ENCODE data around the gene CYTH1.

CYTH1 gene

DNA sequence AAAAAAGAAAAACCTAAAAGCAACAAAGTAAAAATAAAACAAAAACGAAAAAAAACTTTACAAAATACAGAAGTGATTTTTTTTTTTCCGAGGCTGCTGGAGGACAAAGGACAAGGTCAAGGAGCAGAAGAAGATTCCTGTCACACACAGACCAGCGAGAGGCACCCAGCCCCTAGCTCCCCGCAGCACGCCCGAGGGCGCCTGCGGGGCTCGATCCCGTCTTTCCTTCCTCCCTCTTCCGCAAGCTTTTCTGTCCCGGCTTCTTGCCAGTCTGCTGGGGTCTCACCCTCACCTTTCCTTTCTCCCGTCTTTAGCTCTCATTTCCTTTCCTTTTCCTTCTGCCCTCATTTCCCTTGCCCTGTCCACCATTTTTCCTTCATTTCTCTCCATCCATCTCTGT, 138.7 kb downstream of the CYTH1 start:
- Histone ChIP-seq H3K36me3 (ENCODE audit: insufficient read depth, low read length) (no peaks in the 10 kb centered on the region), H2AFZ (ENCODE audit: low read length) (no peak overlapping the region), H3K9me2 (ENCODE audit: low read depth, low read length) (no peaks in the 10 kb centered on the region), H3K4me2 (ENCODE audit: low read length) (no peak overlapping the region), H3K4me1 (ENCODE audit: insufficient read depth, low read length, severe bottlenecking) (no peaks in the 10 kb centered on the region), H3K27me3 (ENCODE audit: insufficient read depth, low read length) (peaks cover 17% of the 10 kb centered on the region; the same call in 1 of the 2 replicates), H3K9me3 (ENCODE audit: low read length) (0 out of 2 replicates have a peak, but pooled peaks cover 1% of the 10 kb centered on the region), H3K27ac (ENCODE audit: low read depth, low read length, poor library complexity, severe bottlenecking) (no peak overlapping the region), H3K4me3 (ENCODE audit: low read depth, low read length, poor library complexity, severe bottlenecking) (no peak overlapping the region), H3K79me2 (ENCODE audit: insufficient read depth, low read length) (no peaks in the 10 kb centered on the region), H4K20me1 (ENCODE audit: insufficient read depth, low read length) (no peaks in the 10 kb centered on the region), H3K9ac (ENCODE audit: low read length) (no peak overlapping the region), H3F3A (ENCODE audit: insufficient read depth, low read length) (no peaks in the 10 kb centered on the region)
- TF ChIP-seq, protein P1, sequence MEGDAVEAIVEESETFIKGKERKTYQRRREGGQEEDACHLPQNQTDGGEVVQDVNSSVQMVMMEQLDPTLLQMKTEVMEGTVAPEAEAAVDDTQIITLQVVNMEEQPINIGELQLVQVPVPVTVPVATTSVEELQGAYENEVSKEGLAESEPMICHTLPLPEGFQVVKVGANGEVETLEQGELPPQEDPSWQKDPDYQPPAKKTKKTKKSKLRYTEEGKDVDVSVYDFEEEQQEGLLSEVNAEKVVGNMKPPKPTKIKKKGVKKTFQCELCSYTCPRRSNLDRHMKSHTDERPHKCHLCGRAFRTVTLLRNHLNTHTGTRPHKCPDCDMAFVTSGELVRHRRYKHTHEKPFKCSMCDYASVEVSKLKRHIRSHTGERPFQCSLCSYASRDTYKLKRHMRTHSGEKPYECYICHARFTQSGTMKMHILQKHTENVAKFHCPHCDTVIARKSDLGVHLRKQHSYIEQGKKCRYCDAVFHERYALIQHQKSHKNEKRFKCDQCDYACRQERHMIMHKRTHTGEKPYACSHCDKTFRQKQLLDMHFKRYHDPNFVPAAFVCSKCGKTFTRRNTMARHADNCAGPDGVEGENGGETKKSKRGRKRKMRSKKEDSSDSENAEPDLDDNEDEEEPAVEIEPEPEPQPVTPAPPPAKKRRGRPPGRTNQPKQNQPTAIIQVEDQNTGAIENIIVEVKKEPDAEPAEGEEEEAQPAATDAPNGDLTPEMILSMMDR (IDR thresholded peaks at IDR 0.05; ENCODE audit: low read length) = no peak

DNA sequence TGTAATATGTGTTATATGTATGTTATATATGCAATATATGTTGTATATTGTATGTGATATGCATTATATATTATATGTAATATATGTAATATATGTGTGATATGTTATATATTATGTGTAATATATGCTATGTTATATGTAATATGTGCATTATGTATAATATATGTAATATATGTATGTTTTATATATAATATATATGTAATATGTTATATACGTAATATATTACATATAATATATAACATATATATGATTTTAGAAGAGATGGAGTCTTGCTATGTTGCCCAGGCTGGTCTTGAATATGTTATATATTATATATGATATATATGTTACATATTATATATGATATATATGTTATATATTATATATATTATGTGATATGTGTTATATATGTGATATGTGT, 139.4 kb downstream of the CYTH1 start:
- H3K4me3 ChIP-seq (ENCODE audit: low read depth, low read length, poor library complexity, severe bottlenecking) = no peak overlapping the region
- H3K9me3 ChIP-seq (ENCODE audit: low read length) = no peaks in the 10 kb centered on the region
- H3K4me2 ChIP-seq (ENCODE audit: low read length) = no peak overlapping the region
- no peaks in the 10 kb centered on the region for H3F3A ChIP-seq (ENCODE audit: insufficient read depth, low read length)
- no peak overlapping the region for H2AFZ ChIP-seq (ENCODE audit: low read length)
- H3K9ac ChIP-seq (ENCODE audit: low read length) = no peak overlapping the region
- H4K20me1 ChIP-seq (ENCODE audit: insufficient read depth, low read length) = no peaks in the 10 kb centered on the region
- no peaks in the 10 kb centered on the region for H3K4me1 ChIP-seq (ENCODE audit: insufficient read depth, low read length, severe bottlenecking)
- no peaks in the 10 kb centered on the region for H3K79me2 ChIP-seq (ENCODE audit: insufficient read depth, low read length)
- H3K27me3 ChIP-seq (ENCODE audit: insufficient read depth, low read length) = peaks cover 11% of the 10 kb centered on the region; the same call in 1 of the 2 replicates
- no peaks in the 10 kb centered on the region for H3K9me2 ChIP-seq (ENCODE audit: low read depth, low read length)
- TF ChIP-seq, protein P1 (IDR thresholded peaks at IDR 0.05; ENCODE audit: low read length) = no peak
- no peak for TF ChIP-seq EZH2 (IDR thresholded peaks at IDR 0.05; ENCODE audit: borderline replicate concordance, low read length)
- no peaks in the 10 kb centered on the region for H3K36me3 ChIP-seq (ENCODE audit: insufficient read depth, low read length)
- H3K27ac ChIP-seq (ENCODE audit: low read depth, low read length, poor library complexity, severe bottlenecking) = no peak overlapping the region

DNA sequence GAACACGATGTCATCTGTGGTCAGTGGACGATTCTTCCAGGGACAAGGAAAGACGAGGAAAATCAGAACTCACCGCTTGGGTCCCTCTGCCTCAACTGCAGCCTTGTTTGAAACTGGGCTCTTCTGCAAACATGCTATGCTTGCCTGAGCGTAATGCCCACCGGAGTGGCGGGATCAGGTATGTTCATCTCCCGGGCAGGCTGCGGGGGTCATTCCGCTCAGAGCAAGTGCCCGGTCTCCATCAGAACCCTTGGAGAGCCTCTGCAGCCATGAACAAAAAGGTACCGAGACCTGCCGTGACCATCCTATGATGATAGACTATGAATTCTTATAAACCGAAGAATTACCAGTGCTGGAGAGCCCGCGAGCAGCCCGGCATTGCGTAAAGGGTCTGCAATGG, 140.4 kb downstream of the CYTH1 start:
- H3K9ac ChIP-seq (ENCODE audit: low read length) = no peak overlapping the region
- no peak overlapping the region for H3K4me3 ChIP-seq (ENCODE audit: low read depth, low read length, poor library complexity, severe bottlenecking)
- H3K4me1 ChIP-seq (ENCODE audit: insufficient read depth, low read length, severe bottlenecking) = no peaks in the 10 kb centered on the region
- H3F3A ChIP-seq (ENCODE audit: insufficient read depth, low read length) = no peaks in the 10 kb centered on the region
- H3K36me3 ChIP-seq (ENCODE audit: insufficient read depth, low read length) = no peaks in the 10 kb centered on the region
- no peaks in the 10 kb centered on the region for H3K79me2 ChIP-seq (ENCODE audit: insufficient read depth, low read length)
- TF ChIP-seq, protein P1 (IDR thresholded peaks at IDR 0.05; ENCODE audit: low read length) = no peak
- TF ChIP-seq EZH2 (IDR thresholded peaks at IDR 0.05; ENCODE audit: borderline replicate concordance, low read length) = no peak
- peaks cover 12% of the 10 kb centered on the region; the same call in 1 of the 2 replicates for H3K27me3 ChIP-seq (ENCODE audit: insufficient read depth, low read length)
- no peaks in the 10 kb centered on the region for H3K9me2 ChIP-seq (ENCODE audit: low read depth, low read length)
- H3K27ac ChIP-seq (ENCODE audit: low read depth, low read length, poor library complexity, severe bottlenecking) = no peak overlapping the region
- no peaks in the 10 kb centered on the region for H3K9me3 ChIP-seq (ENCODE audit: low read length)
- no peaks in the 10 kb centered on the region for H4K20me1 ChIP-seq (ENCODE audit: insufficient read depth, low read length)
- H3K4me2 ChIP-seq (ENCODE audit: low read length) = no peak overlapping the region
- no peak overlapping the region for H2AFZ ChIP-seq (ENCODE audit: low read length)
